T-helper 17 cell (primary cell): Measurements from ENCODE around the gene ICOSLG. TPM values are rescaled to one million over a fixed set of nuclear protein-coding genes. Genes with fewer than 3 reads are reported as not detected.
"Not testable (repeated sequence)": the region's sequence is repeated elsewhere in the genome, so short reads cannot be mapped to it uniquely, and the experiment has no call there.

Experiments used
- ATAC-seq: fragments of 150-1000 bp; cut with Tn5 transposase; 2 replicates; pipeline ENCODE4 v1.10.0; 2021; ENCODE audit warnings: mild to moderate bottlenecking, moderate library complexity
- DNase-seq, 3 donors: peaks; one replicate each; pipeline versions ENCODE4 v3.0.0 to v3.0.0-alpha.2; 2020 to 2021
- H3K9me3 ChIP-seq: one replicate; pipeline ENCODE4 v1.7.0; 2013; ENCODE audit warnings: low read length, mild to moderate bottlenecking; ENCODE audit not compliant: control insufficient read depth, poor library complexity, severe bottlenecking
- H3K27ac Mint-ChIP-seq: one replicate; pipeline ENCODE4 v1.8.0; 2022; ENCODE audit warnings: mild to moderate bottlenecking, moderate library complexity, mixed read lengths
- H3K27me3 Mint-ChIP-seq: one replicate; pipeline ENCODE4 v1.8.0; 2022; ENCODE audit warnings: mixed read lengths
- H3K36me3 Mint-ChIP-seq: one replicate; pipeline ENCODE4 v1.8.0; 2022; ENCODE audit warnings: low read depth, mixed read lengths
- H3K4me1 Mint-ChIP-seq: one replicate; pipeline ENCODE4 v1.8.0; 2022; ENCODE audit warnings: mild to moderate bottlenecking, mixed read lengths
- H3K4me3 Mint-ChIP-seq: one replicate; pipeline ENCODE4 v1.8.0; 2022; ENCODE audit warnings: mild to moderate bottlenecking, moderate library complexity, mixed read lengths
- total RNA-seq, 4 donors: library from RNA in 2 of 4; stranded (reverse) in 2 of 4; gene quantifications; one replicate each; pipeline ENCODE4 v1.2.3 and lab custom pipeline; 2022 to 2026

ICOSLG gene
- total RNA-seq, 2 donors from 2014 or later, result 9.4 to 19.1 TPM

DNA sequence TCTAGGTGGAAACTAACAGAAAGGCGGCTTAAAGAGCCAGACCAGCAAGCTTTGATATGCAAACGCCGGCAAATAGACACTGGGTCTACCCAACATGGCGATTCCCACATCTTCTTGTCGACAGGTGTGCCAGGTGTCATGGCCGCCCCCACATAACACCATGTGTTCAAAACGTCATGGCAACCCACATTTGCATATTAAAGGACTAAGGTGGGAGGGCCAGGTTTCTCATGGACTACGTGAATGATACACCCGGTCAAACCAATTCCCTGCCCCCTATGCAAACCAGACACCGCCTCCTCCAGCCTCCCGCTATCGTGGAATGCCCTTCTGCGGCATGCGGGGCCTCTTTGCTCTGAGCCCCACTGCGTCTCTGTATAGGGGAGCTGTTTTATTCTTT lies 41.3 kb downstream of the ICOSLG start:
- Mint-ChIP-seq H3K4me1 (no peaks in the 10 kb centered on the region), H3K27me3 (no peaks in the 10 kb centered on the region), H3K4me3 (no peak overlapping the region), H3K36me3 (no peaks in the 10 kb centered on the region), H3K27ac (no peak overlapping the region)
- H3K9me3 ChIP-seq, result no peaks in the 10 kb centered on the region
- ATAC-seq (no peak), DNase-seq (no peak)

DNA sequence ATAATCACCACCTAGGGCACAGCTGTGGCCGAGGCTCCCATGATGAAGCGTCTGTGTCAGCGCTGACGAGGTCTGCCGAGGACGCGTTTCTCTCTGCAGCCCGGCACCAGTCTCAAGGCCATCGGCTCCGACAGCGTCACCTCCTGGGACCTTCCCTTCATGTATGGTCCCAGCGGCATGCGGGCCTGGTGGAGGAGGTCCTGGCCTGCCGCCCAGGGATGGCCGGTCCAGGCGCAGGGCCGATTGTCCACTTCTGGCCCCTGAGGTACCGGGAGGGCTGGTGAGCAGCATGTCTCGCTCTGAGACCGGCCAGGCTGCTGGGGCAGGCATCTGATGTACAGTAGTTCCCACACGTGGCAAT lies 43.6 kb downstream of the ICOSLG start:
- H3K27me3 Mint-ChIP-seq, H3K4me1 Mint-ChIP-seq, DNase-seq, H3K27ac Mint-ChIP-seq, ATAC-seq, H3K9me3 ChIP-seq, H3K36me3 Mint-ChIP-seq, H3K4me3 Mint-ChIP-seq: not testable (repeated sequence)

DNA sequence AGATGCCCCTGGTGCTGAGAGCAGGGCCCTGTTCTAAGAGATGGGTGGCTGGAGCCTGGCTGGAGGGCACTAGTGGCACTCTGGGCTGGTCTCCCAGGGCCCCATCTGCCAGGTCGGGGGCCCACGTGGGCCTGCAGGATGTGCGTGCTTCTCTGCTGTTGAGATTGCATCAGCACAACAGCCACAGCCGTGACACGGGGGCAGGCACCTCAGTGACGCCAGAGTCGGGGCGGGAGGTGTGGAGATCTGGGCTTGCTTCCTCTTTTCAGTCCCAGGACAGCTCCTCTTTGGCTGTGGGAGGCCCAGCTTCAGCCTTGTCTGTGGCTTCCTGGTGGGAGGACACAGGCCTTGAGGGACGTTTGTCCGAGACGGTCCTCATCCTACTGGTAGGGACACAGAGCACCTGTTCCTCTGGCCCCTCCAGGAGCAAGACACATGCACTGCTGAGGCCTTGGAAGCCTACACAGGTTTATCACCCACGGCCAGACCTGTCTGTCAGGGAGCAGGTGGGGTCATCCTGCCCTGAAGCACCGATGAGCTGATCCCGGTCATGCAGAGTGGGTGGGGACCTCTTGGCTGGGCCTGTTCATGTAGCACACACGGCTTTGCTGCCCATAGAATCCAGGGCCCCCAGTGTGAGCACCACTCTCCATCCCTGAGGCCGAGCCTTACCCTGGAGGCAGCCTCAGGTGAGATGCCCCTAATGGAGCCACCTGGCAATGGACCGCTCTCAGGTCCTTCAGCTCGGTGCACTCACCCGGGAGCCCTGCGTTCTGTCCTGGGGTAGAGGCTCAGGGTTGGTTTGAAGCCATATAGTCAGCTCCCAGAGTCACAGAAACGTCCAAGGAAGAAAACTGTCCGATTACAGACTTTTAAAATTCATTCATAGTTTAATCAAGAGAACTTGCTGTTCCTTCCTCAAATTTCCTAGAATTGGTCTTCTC lies 44.3 kb downstream of the ICOSLG start:
- not testable (repeated sequence) for H3K9me3 ChIP-seq, H3K27me3 Mint-ChIP-seq, H3K36me3 Mint-ChIP-seq, H3K4me1 Mint-ChIP-seq, H3K27ac Mint-ChIP-seq, H3K4me3 Mint-ChIP-seq
- DNase-seq, result peak in 1 of 3 donors; percentile 53
- ATAC-seq, result peak; percentile 85

DNA sequence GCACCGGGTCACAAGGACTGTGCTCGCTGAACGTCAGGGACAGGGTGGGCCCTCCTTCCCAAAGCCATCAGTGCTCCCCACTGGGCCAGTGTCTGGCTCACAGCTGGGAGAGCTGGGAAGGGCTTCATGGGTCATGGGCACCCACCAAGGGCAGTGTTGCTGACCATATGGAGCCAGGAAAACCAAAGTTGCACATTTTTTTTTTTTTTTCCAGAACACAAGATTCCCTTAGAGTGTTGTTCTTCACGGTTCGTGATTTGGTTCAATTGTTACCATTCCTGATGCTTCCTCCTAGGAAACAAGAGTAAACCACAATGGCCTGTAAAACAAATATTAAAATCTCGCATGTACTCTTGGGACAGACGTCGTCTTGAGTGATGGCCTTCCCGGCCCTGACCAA lies 45.9 kb downstream of the ICOSLG start:
- not testable (repeated sequence) for H3K36me3 Mint-ChIP-seq, H3K4me1 Mint-ChIP-seq, H3K9me3 ChIP-seq, ATAC-seq, H3K27ac Mint-ChIP-seq, DNase-seq, H3K27me3 Mint-ChIP-seq, H3K4me3 Mint-ChIP-seq

DNA sequence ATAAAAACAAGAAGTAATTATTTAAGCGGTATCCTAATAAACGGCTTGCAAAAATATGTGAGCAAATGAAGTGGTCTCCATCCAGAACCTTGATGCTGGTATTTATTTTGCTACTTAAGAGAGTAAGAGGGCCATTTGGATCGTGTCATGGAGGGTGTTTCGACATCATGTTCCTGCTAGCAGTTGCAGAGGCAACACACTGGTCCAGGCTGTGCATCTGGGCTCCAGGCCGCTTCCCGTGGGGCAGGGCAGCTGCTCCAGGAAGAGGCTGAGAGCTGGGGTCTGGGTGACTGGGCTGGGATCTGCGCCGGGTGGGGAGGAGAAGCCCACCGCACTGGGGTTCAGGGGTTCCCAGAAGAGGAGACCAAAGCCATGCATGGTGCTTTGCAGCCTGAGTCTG lies 46.3 kb downstream of the ICOSLG start:
- not testable (repeated sequence) for H3K27ac Mint-ChIP-seq, H3K4me1 Mint-ChIP-seq, ATAC-seq, DNase-seq, H3K27me3 Mint-ChIP-seq, H3K36me3 Mint-ChIP-seq, H3K4me3 Mint-ChIP-seq, H3K9me3 ChIP-seq

DNA sequence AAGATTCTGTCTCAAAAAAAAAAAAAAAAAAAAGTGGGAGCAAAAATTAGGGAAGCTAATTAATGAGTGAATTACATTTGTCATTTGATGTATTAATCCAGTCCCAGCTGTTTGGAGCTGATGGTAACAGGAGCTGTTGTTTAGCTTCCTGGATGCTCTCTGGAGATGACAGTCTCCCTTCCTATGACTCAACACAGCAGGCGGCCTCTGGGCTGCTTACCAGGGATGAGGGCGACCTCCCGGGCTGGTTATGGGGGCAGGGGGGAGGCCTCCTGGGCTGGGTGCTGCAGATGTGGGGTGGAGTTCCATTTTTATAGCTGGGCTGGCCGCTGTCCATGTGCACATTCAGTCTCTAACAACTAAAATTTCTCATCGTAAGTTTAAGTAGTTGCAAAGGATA lies 47.6 kb downstream of the ICOSLG start:
- H3K4me1 Mint-ChIP-seq, ATAC-seq, H3K27me3 Mint-ChIP-seq, H3K4me3 Mint-ChIP-seq, H3K27ac Mint-ChIP-seq, H3K9me3 ChIP-seq, H3K36me3 Mint-ChIP-seq, DNase-seq: not testable (repeated sequence)

DNA sequence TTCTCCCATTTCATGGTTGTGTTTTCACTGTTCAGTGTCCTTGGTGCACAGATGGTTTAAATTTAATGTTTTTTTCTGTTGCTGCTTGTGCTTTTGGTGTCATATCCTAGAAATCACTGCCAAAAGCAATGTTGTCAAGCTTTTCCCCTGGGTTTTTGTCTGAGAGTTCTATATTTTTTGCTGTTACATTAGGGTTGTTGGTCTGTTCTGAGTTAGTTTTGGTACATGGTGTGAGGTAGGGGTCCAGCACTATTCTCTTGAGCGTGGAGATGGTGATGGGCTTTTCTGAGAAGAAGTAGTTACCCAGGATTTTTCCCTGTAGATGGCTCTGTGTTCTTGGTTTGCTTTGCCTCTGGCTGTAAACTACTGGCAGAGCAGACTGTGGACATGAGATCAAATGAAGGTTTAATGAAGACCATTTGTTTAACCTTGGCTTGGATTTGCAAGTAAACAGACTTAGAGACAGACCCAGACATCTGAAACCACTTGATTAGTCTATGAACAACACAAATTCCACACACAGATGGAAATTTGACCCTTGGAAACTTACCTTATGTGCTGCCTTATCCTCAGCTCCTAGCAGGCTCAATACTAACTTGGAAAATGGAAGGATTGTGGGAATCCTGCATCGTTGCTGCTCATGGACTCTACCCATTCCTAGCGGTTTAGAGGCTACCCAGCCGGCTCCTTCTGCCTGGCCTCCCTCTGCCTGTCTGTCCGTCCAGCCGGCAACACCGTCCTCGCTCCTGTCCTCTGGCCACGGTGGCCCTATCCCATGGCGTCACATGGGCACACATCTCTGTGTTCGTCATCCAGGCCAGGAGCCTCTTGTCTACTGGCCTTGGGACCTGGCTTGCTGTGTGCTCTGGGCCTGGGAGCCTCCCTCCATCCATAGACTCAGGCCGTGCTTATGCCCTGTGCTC lies 50.1 kb downstream of the ICOSLG start:
- not testable (repeated sequence) for H3K27me3 Mint-ChIP-seq, H3K27ac Mint-ChIP-seq, ATAC-seq, DNase-seq, H3K4me3 Mint-ChIP-seq, H3K4me1 Mint-ChIP-seq, H3K36me3 Mint-ChIP-seq, H3K9me3 ChIP-seq

DNA sequence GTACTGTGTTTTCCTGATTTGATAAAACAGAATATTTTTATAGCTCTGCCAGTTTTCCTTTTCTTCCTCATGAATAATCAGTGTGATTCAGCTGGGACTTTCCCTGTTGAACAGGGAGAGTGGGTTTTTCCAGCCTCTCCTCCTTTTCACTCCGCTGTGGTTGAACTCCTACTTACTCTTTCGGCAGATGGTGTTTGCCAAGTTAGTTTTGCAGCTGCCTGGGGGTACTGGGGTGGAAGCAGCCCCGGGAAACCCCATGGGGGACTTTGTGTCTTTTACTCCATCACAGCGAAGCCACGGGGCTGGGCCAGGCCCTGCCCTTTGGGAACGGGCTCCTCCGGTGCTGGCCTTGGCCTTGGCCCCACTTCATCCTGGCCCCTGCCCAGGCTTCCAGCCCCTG lies 55.9 kb downstream of the ICOSLG start:
- DNase-seq, ATAC-seq, H3K36me3 Mint-ChIP-seq, H3K9me3 ChIP-seq, H3K27me3 Mint-ChIP-seq, H3K4me3 Mint-ChIP-seq, H3K27ac Mint-ChIP-seq, H3K4me1 Mint-ChIP-seq: not testable (repeated sequence)

DNA sequence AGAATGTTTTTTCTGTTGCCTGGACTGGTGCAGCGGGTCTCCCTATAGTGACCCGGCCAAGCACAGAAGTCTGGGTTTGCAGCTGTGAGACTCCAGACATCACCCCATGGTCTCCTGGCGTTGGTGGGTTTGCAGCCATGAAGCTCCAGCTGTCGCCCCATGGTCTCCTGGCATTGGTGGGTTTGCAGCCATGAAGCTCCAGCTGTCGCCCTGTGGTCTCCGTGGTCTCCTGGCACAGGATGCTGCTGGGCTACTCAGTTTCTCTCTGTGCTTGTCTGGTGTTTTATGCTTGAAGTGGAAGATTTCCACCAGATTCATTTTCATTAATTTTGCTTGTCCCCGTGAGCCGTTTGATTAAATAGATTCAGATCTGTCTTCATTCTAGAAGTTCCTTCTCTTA lies 58.5 kb downstream of the ICOSLG start:
- not testable (repeated sequence) for ATAC-seq, H3K4me3 Mint-ChIP-seq, H3K36me3 Mint-ChIP-seq, DNase-seq, H3K9me3 ChIP-seq, H3K4me1 Mint-ChIP-seq, H3K27ac Mint-ChIP-seq, H3K27me3 Mint-ChIP-seq

DNA sequence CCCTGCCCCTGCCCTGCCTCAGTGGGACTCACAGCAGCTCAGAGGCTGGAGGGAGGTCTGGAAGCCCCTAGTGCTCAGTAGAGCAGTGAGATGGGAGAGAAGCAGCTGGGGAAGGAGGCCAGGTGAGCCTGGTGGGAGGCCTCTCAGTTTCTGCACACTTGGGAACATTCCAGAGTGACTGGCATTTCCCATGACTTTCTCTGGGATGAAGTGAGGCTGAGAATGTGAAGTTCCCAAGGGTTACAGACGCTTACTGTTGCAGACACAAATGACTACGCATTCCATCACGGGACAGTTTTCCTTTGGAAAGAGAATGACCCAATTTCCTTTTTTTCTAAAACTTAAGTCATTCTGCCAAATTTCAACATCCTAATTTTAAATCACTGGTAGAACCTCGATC lies 59.2 kb downstream of the ICOSLG start:
- not testable (repeated sequence) for H3K4me3 Mint-ChIP-seq

DNA sequence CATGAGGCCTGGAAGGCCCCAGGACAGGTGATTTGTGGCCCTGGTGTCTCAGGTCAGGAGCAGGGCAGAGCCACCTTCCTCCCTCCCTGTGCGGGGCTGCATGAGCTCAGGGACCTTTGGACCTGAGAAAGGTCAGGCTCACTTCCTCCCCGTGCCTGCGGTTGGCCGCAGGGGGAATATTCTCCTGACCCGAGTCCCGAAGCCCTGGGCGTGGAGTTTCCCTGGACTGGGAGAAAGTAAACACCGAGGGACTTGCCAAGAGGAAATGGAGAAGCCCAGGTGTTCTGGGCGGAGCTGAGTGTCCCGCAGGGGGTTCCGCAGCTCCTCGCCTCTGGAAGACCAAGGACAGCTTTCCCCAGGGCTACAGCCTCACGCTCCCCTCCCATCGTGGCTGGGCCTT lies 64.6 kb downstream of the ICOSLG start:
- H3K9me3 ChIP-seq, H3K36me3 Mint-ChIP-seq, H3K4me3 Mint-ChIP-seq, H3K4me1 Mint-ChIP-seq, H3K27ac Mint-ChIP-seq, DNase-seq, H3K27me3 Mint-ChIP-seq, ATAC-seq: not testable (repeated sequence)

More for the DNA sequence above, 59.2 kb downstream of the ICOSLG start:
- not testable (repeated sequence) for H3K36me3 Mint-ChIP-seq, DNase-seq, ATAC-seq, H3K4me1 Mint-ChIP-seq, H3K27ac Mint-ChIP-seq, H3K27me3 Mint-ChIP-seq, H3K9me3 ChIP-seq

DNA sequence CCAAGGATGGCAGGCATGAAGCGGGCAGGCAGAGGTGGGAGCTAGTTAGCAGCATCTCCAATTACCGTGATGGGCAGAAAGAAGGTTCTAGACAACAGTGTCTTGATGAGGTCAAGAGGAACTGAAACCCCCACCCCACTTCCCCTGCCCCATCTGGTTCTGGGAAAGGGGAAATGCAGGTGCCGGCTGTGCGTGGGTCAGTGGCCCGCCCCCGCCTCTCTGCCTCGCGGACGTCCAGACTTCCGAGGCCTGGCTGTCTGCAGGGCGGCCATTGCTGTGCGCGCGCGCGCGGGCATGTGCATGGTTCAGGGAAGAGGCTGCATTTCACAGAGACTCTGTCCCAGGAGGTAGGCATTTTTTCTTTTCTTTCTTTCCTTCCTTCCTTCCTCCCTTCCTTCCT lies 65.6 kb downstream of the ICOSLG start:
- H3K27me3 Mint-ChIP-seq, H3K4me1 Mint-ChIP-seq: not testable (repeated sequence)
- ATAC-seq, result peak; percentile 51

More for the DNA sequence above, 65.6 kb downstream of the ICOSLG start:
- H3K4me3 Mint-ChIP-seq, DNase-seq, H3K9me3 ChIP-seq, H3K27ac Mint-ChIP-seq, H3K36me3 Mint-ChIP-seq: not testable (repeated sequence)
